GM18868 (cell line): ENCODE results near the gene PRRC2C.

ENCODE experiments used
- ATAC-seq: cut with Tn5 transposase; IDR thresholded peaks from one replicate; pipeline ENCODE4 v1.9.1; 2021; ENCODE audit warnings: mild to moderate bottlenecking, moderate library complexity; ENCODE audit not compliant: unreplicated experiment

The PRRC2C gene

DNA sequence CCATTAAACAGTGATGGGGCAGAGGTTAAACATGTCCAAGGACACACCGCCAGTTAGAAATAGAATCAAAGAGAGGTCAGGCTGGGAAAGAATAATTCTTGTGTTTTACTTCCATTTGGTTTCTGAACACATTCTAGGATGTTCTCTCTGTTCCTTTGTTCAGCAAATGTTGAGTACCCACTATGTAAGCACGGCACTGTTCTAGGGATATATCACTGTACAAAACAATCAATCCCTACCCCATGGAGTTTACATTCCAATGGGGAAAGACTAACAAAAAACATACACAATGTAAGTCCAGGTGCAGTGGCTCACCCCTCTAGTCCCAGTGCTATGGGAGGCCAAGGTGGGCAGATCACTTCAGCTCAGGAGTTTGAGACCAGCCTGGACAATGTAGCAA is 142.9 kb downstream of the PRRC2C start:
- no peak for ATAC-seq

DNA sequence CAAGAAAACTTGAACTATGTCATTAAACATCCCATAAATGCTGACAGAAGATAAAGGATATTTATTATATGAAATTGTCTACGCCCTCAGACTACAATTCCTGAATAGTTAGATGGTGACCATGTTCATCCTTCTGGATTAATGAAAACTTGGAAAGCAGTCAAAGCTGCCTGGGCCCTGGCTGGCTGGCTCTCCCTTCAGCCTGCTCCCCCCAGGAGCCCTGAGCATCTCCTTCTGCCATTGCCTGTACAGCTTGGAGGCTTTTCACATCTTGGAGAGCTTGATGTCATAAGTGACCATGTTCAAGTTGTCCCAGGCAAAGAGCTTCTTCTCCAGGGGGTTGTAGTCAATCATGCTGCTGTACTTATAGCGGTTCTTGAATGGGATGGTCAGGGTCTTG is 150.3 kb downstream of the PRRC2C start:
- ATAC-seq, result no peak

DNA sequence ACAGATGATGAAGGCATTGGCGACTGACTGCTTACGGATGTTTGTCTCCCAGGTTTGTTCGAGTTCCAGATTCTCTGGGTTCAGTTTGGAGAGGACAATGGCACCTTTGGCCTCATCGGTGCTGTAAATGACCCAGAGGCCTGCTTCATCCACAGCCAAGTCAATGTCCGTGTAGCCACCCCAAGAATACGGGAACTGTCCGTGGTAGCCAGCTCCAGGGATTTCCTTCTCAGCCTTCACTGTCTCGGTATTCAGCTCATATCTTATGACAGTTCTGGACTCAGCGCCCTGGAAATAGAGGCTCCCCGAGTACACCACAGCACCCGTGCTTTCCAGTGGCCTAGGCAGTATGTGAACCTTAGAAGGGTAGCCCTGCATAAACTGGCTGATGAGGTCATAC is 150.8 kb downstream of the PRRC2C start:
- ATAC-seq, result no peak

DNA sequence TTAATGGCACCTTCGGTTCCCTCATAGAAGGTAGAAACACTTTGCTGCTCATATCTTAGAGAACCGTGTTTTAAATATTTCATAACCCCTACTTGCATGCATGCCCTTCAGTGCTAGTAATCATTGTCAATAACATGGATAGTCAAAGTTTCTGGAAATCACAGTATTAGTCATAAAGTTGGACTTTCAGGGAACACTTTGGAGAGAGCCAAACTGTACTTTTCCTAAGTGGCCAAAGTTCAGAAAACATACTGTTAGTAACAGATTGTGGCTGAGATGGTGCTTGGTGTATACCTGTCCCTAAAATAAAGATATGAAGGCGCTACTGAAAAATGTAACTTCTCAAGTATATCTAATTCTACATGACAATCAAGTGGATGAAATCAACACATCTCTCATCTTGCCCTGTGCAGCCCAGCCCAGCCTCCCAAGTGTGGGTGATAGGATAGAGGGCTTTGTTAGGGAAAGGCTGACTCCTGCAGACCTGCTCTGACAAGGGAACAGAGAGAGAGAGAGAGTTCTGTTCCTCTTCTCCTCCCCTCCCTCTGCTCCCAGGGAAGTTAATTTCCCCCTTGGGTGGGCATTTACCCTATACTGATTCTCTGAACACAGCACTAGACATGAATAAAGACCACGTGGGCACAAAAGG is 152.7 kb downstream of the PRRC2C start:
- ATAC-seq, result no peak

DNA sequence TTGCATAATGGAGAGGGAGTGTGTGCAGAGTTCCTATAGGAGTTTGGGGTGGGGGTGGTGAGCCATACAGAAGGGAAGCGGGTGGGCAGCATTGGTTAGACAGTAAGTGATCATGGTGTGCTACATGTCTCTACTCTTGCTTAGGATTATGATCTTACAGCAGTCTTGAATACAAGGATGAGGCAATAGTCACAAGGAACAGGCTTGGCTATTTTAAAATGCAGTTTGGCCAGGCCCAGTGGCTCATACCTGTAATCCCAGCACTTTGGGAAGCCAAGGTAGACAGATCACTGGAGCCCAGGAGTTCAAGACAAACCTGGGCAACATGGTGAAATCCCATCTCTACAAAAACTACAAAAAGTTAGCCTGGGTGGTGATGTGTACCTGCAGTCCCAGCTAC is 154.9 kb downstream of the PRRC2C start:
- no peak for ATAC-seq

DNA sequence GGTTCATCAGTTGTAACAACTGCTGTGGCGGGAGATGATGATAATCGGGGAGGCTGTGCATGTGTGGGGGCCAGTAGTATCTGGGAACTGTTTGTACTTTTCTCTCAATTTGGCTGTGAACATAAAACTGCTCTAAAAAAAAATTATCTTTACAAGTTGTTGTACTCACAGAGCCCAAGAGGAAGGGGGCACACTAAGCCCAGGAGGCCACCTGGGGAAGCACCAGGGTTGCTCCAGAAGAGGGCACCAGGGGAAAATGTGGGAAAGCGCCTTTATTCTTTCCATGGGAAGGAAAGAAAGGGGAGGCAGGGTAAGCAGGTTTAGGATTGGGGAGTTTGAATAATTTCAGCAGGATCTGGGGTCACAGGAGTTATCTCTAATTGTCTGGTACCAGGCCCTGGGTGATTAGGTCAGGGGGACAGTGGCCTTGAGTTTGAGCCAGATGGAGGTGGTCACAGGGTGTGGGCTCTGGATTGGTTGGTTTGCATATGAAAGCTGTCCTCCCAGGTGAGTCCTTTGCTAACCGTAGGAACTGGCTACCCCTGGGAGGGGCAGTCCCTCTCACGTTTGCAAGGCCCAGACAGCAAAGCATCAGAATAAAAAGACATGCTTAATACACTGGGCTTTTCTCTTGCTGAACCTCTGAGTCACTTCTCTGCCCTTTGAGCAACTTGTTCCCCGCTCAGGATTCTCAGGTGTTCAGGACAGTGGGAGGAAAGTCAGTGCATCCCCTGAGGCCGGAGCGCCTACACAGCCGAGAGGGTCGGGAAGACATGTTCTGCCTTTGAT is 155.9 kb downstream of the PRRC2C start:
- no peak for ATAC-seq

DNA sequence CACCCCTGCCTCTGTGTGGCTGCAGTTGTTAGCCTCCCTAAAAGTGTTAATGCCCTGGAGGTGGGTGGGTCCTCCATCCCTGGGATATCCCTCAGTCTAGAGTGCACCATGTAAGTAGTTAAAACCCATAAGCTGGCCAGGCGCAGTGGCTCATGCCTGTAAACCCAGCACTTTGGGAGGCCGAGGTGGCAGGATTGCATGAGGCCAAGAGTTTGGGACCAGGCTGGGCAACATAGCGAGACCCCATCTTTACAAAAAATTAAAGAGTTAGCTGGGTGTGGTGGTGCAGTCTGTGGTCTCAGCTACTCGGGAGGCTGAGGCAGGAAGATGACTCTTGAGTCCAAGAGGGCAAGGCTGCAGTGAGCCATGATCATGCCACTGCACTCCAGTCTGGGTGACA is 156.9 kb downstream of the PRRC2C start:
- ATAC-seq, result no peak
